GM19372 (cell line): Measurements from ENCODE around the gene SLC9A3.
"Not testable (repeated sequence)": the region's sequence is repeated elsewhere in the genome, so short reads cannot be mapped to it uniquely, and the experiment has no call there.

Experiments
- ATAC-seq: cut with Tn5 transposase; IDR thresholded peaks from one replicate; pipeline ENCODE4 v1.9.1; 2021; ENCODE audit warnings: mild to moderate bottlenecking, low read depth, moderate library complexity; ENCODE audit not compliant: unreplicated experiment

Gene SLC9A3

GRCh38 chr5:479566-480319 lies 44.5 kb downstream of the SLC9A3 start:
- no peak for ATAC-seq

- no peak for ATAC-seq
Observed at GRCh38 chr5:478982-479535, 45.2 kb downstream of the SLC9A3 start.

GRCh38 chr5:478369-478981 lies 45.8 kb downstream of the SLC9A3 start:
- ATAC-seq: no peak

GRCh38 chr5:477871-478270 lies 46.4 kb downstream of the SLC9A3 start:
- ATAC-seq: no peak

- ATAC-seq: no peak
Observed at GRCh38 chr5:477247-477646, 47.0 kb downstream of the SLC9A3 start.

GRCh38 chr5:476814-477175 lies 47.5 kb downstream of the SLC9A3 start:
- ATAC-seq: no peak

- no peak for ATAC-seq
Observed at GRCh38 chr5:476102-476813, 48.0 kb downstream of the SLC9A3 start.

- ATAC-seq: no peak
Observed at GRCh38 chr5:475704-476101, 48.5 kb downstream of the SLC9A3 start.

- no peak for ATAC-seq
Observed at GRCh38 chr5:474840-475661, 49.2 kb downstream of the SLC9A3 start.

GRCh38 chr5:474232-474839 lies 49.9 kb downstream of the SLC9A3 start:
- not testable (repeated sequence) for ATAC-seq

GRCh38 chr5:473551-474192 lies 50.6 kb downstream of the SLC9A3 start:
- ATAC-seq: peak; percentile 18

GRCh38 chr5:472656-473550 lies 51.3 kb downstream of the SLC9A3 start:
- ATAC-seq: peak; percentile 66

- peak; percentile 7 for ATAC-seq
Observed at GRCh38 chr5:472076-472655, 52.1 kb downstream of the SLC9A3 start.

GRCh38 chr5:471750-472058 lies 52.5 kb downstream of the SLC9A3 start:
- no peak for ATAC-seq

- ATAC-seq: no peak
Observed at GRCh38 chr5:470961-471749, 53.1 kb downstream of the SLC9A3 start.

- ATAC-seq: no peak
Observed at GRCh38 chr5:469752-470483, 54.3 kb downstream of the SLC9A3 start.

- no peak for ATAC-seq
Observed at GRCh38 chr5:468401-468800, 55.8 kb downstream of the SLC9A3 start.
